Sigmoid colon (tissue), 3 donors: Measurements from ENCODE around the gene KCNMB1.

Source experiments
- POLR2A ChIP-seq, 2 donors: fragments of 450-650 bp; IDR thresholded peaks; one replicate each; pipeline ENCODE4 v1.6.1; 2016; ENCODE audit warnings: antibody characterized with exemption in 2 of 2, mild to moderate bottlenecking in 2 of 2, moderate library complexity in 2 of 2
- TF ChIP-seq, protein P1 (sequence below), 4 experiments: fragments of 450-650 bp in 3 of 4; fragments of 200-600 bp in 1 of 4; IDR thresholded peaks; one replicate each; pipeline ENCODE4 v1.5.1; 2016 to 2019; ENCODE audit warnings: antibody characterized with exemption in 4 of 4, mild to moderate bottlenecking in 3 of 4, moderate library complexity in 2 of 4

GRCh38 chr5:170393958-170394357 is 4.8 kb upstream of the KCNMB1 start:
- TF ChIP-seq, protein P1, sequence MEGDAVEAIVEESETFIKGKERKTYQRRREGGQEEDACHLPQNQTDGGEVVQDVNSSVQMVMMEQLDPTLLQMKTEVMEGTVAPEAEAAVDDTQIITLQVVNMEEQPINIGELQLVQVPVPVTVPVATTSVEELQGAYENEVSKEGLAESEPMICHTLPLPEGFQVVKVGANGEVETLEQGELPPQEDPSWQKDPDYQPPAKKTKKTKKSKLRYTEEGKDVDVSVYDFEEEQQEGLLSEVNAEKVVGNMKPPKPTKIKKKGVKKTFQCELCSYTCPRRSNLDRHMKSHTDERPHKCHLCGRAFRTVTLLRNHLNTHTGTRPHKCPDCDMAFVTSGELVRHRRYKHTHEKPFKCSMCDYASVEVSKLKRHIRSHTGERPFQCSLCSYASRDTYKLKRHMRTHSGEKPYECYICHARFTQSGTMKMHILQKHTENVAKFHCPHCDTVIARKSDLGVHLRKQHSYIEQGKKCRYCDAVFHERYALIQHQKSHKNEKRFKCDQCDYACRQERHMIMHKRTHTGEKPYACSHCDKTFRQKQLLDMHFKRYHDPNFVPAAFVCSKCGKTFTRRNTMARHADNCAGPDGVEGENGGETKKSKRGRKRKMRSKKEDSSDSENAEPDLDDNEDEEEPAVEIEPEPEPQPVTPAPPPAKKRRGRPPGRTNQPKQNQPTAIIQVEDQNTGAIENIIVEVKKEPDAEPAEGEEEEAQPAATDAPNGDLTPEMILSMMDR (IDR thresholded peaks at IDR 0.05) = no peak
- no peak for TF ChIP-seq POLR2A (IDR thresholded peaks at IDR 0.05)
